GM21390 (cell line): Measurements from ENCODE around the gene POLN.

Experiments used
- ATAC-seq: cut with Tn5 transposase; IDR thresholded peaks from one replicate; pipeline ENCODE4 v1.9.1; 2021; ENCODE audit not compliant: unreplicated experiment

The POLN gene

DNA sequence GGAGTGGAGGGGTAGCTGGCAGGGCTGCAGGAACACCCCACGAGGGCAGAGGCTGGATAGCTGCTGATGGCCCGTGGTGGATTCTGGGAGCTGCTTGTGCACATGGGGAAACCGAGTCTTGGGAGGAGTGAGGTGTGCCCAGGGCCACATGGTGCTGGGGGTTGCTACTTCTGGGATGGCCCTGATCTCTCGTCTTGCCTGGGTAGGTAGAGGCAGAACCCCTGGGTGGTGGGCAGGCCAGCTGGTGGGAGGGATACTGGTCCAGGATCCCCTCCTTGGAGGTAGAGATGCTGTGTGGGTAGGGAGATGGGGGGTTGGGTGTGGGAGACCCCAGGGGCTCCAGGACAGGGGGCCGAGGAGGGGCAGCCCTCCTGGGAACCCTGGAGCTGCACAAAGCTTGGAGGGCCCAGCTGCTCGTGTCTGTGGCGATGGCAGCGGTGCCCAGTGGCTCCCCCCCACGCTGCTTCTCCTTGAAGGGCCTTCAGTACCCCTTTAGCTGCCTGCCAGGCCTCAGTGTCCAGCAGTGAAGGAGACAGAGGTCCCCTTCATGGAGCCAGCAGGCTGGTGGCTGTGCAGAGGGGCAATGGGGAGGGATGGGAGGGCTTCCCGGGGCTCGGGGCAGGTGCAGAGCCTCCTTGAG lies 179.6 kb downstream of the POLN start:
- no peak for ATAC-seq

DNA sequence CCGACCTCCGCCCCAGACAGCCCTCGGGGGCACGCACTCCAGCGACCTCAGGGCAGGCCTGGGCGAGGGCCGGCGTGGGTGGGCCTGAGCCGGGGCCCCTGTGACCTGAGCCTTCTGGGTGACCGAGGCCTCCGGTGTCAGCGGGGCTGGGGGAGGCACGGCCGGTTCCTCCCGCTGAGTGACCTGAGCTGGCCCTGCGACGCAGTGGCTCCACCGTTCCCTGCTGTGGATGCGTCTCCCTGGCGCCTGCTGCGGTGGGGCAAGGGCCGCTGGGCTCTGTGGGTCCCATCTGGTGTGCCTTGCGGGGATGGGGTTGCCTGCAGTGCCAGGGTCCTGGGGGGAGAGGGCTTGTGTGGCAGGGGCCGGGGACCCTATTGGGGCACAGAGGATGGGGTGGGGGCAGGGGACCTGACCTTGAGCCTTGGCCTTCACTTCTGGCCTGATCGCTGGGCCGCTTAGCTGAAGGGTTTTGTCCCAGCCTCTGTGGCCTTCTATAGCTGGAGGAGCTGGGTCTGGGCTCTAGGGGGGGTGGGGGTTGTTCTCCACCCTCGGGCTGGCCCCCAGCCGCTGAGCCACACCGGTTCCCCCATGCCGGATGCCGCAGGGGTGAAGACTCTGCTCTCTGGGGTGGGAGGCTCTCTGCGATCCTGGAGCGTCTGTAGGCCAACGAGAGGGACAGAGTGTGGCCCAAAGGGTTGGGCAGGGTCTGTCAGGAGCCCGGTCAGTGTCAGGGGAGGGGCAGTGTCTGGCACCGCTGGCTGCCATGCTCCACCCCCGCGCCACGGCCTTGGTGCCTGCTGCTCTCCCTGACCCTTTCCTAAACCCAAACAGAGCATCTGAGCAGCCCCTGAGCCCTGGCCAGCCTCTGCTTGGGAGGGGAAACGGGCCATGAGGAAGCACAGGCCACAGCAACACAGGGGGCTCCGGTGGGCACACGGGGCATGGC lies 180.5 kb downstream of the POLN start:
- ATAC-seq: no peak

- ATAC-seq: no peak
Measured at GRCh38 chr4:2060611-2061185, 181.2 kb downstream of the POLN start.

DNA sequence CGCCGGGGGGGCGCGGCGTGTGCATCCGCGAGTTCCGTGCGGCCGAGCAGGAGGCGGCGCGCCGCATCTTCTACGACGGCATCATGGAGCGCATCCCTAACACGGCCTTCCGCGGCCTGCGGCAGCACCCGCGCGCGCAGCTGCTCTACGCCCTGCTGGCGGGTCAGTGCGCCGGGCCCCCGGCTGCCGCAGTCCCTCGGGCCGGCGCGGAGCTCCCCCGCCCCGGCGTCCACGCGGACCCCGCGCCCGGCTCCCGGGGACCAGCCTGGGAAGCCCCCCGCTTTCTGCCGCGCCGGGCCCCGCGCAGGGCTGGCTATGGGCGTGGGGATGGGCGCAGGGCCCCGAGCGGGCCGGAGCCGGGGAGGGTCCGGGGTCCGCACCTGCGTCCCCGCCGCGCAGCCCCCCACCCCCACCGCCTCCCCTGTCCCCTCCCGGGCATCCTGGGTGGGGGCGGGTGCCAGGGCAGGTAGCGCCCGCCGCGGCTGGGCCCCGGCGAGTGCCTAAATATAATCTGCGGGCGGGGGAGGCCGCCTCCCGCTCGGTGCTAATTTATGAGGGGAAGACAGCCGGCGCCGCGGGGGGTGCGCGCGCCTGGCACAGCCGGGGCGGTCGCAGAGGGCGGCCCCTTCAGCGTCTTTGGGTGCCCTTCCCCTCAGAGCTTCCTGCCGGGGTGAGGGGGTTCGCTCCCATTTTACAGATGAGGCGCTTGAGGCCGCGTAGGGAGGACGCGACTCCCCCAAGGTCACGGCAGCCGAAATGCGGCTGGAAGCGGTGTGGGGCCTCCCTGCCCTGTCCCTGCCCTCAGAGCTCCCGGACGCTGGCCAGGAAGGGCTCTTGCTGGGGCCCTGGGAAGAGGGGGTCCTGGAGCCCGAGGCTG lies 182.0 kb downstream of the POLN start:
- no peak for ATAC-seq

GRCh38 chr4:2059046-2059725 lies 182.7 kb downstream of the POLN start, which contains the start of gene NAT8L:
TSS of gene NAT8L (plus strand) at chr4:2059327. CDS start at chr4:2059512, 185 bp downstream.
- no peak for ATAC-seq

DNA sequence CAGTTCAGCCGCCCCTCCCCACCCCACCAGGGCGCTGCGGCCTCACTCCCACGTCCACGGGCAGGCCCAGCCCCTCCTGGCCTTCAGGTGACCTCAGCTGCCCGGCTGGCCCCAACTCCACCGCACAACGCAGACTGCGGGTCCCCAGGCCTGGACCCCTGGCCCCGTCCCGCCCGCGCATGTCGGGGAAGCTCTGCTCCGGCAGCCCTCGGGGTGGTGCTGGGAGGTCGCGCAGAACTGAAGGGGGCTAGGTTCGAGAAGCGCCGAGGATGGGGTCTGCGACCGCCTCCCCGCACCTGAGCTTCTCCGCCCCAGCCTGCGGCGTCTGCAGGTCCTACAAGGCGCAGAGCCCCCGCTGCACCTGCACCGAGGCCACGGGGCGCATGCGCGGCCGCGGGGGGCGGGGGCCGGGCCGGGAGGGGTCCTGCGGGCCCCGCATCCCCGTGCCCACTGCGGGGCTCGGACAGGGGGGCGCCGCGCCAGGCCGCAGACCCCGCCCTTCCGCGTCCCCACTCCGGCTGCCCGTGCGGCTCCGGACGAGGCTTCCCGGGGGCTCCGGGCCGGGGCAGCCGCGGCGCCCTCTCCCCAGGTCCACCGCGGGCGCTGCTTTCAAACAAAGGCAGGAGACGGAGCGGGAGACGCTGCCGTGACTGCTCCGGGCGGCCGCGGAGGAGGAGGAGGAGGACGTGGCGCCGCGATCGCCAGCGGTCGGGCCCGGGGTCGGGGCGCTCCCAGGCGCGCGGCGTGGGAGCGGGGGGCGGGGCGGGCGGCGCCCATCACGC lies 183.5 kb downstream of the POLN start:
- ATAC-seq: no peak

DNA sequence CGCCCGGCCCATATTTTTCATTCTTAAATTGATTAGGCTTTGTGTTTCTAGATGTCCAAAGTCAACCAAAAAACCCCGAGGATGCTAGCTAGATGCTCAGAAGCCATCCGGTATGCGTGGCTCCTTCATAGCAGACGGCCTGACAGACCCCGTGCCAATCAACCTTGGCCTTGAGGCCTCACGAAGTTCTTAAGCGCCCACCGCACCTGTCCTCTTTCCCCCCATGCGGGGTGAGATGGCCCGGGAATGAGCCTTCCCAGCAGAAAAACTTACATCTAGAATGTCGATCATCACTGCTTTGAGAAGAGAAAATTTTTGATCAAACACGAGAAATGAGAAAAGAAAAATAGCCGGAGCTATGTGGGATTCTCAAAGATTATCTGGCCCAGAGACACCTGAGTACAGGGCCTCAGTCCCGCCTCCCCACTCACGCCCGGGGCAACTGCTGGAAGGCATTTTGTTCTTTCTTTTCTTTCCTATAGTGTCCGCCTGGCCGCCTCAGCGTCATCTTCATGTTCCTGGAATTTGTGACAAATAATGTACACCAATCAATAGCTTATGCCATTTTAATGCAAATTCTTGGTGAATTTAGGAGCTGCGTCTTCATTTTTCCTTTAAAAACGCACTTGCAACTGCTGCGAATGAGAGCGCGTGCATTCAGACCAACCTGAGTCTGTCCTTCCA lies 184.4 kb downstream of the POLN start:
- ATAC-seq: no peak

- ATAC-seq: no peak
Measured at GRCh38 chr4:2054217-2054616, 187.7 kb downstream of the POLN start.

GRCh38 chr4:2051086-2051485 lies 190.8 kb downstream of the POLN start:
- no peak for ATAC-seq

DNA sequence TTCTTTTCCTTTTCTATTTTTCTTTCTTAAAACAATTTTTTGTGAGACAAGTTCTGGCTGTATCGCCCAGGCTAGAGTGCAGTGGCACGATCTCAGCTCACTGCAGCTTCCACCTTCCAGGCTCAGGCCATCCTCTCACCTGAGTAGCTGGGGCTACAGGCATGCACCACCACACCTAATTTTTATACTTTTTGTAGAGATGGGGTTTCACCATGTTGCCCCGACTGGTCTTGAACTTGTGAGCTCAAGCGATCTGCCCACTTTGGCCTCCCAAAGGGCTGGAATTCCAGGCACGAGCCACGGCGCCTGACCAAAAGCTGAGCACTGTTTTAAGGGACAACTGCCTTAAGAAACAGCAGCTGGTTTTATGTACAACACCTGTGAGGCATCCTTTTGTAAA lies 192.1 kb downstream of the POLN start:
- ATAC-seq: no peak

- ATAC-seq: no peak
Measured at GRCh38 chr4:2049381-2049780, 192.5 kb downstream of the POLN start.

GRCh38 chr4:2048831-2049230 lies 193.1 kb downstream of the POLN start:
- no peak for ATAC-seq

DNA sequence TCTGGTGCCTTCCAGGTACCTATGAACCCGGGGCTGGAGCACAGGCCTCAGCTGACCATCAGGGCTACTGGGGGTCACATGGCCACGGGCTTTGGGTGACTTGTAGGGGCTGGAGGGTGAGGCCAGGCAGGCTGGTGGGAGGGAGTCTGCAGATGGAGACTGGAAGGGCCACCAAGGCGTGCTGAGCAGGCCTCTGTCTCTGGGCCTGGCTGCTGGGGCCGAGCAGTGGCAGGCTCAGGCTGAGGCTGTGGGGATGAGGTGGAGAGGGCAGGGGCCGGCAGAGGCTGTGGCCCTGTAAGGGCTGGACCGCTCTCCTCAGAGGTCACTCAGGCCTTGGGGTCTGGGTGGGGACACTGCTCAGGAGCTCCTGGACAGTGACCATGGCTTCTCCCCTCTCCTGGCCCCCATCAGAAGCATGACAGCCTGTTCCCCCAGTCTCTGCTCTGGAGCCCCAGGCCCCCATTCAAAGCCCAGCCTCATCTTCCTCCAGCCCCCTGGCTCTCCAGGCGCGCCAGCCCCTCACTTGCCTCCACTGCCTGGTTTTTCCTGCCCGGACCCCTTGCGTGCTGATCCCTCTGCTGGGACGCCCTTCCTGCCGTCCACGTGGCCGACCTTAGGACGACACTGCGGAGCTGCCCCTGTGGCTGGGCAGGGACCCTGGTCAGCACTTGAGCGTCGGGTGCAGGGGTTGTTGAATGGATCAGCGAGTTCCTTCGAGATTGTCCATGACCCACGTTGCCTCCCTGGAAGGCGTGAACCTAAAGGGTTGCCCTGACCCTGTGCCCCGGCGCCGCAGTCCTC lies 193.9 kb downstream of the POLN start:
- ATAC-seq: no peak

DNA sequence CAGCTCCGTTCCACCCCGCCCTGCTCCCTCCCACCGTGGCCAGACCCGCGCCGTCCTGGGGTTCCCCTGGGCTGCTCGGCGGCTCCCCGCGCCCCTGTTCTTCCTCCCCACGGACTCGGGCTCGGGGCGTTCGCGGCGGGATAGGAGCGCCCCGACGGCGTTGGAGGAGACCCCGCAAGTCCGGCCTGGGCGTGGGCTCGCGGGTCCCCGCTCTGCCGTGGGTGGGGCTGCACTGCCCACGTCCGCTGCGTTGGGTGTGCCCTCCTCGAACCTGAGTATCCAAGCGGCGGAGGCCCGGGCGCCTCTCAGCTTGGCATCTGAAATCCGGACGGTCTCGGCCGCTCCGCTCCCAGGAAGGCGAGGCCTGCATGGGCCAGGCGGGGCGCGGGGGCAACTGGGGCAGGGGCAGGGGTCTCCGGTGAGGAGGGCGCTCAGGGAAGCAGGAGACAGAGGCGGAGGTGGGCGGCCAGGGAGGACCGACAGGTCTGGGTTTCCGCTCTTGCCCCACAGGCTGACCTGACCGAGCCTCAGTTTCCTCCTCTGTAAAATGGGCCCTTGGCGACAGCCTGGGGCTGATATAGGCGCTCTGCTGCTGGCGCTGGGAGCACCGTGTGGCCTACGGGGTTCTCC lies 194.8 kb downstream of the POLN start:
- no peak for ATAC-seq

- no peak for ATAC-seq
Measured at GRCh38 chr4:2046031-2046961, 195.6 kb downstream of the POLN start.

DNA sequence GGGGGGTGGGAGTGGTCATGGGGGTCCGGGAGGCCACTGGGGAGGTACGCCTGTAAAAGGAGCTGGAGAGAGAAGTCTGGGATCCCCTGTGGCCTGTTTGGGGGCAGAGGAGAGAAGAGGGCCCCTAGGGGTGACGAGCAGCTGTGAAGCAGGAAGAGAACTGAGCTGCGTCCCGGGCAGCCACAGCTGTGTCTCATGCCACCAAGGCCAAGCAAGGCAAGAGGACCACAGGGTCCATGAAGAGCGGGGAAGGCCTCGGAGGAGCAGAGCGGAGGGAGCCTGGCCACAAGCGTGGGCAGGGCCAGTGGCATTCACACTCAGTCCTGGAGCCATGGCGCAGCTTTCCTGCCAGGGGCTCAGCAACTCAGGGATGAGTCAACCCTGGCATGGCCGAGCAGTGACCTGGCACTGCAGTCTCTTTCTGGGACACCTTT lies 196.4 kb downstream of the POLN start:
- no peak for ATAC-seq
